NCI-H1436 treated with DMSO at 0.1 percent for 48 hours (cell line): ENCODE results near the gene KCTD14.
"Not testable (repeated sequence)": the region's sequence is repeated elsewhere in the genome, so short reads cannot be mapped to it uniquely, and the experiment has no call there.

Source experiments
- DNase-seq: peaks from one replicate; lab custom pipeline; 2025; lab: John Stamatoyannopoulos, UW

KCTD14 gene

GRCh38 chr11:78023426-78023825 is 350 bp upstream of the KCTD14 start:
- no peak for DNase-seq

GRCh38 chr11:78021611-78022010 is 1.5 kb downstream of the KCTD14 start:
- no peak for DNase-seq

- DNase-seq: no peak
Measured at GRCh38 chr11:78020246-78020645, 2.8 kb downstream of the KCTD14 start.

- no peak for DNase-seq
Measured at GRCh38 chr11:78019808-78020207, 3.3 kb downstream of the KCTD14 start.

- no peak for DNase-seq
Measured at GRCh38 chr11:78015878-78016277, 7.2 kb downstream of the KCTD14 start.

- DNase-seq: not testable (repeated sequence)
Measured at GRCh38 chr11:78014937-78015520, 8.0 kb downstream of the KCTD14 start.

- no peak for DNase-seq
Measured at GRCh38 chr11:78011301-78011700, 11.8 kb downstream of the KCTD14 start.

GRCh38 chr11:78010755-78011154 is 12.3 kb downstream of the KCTD14 start:
- no peak for DNase-seq

GRCh38 chr11:78010304-78010703 is 12.8 kb downstream of the KCTD14 start:
- DNase-seq: no peak

- DNase-seq: no peak
Measured at GRCh38 chr11:78009062-78009461, 14.0 kb downstream of the KCTD14 start.

- DNase-seq: peak; percentile 54
Measured at GRCh38 chr11:78000193-78000592, 22.9 kb downstream of the KCTD14 start.

- no peak for DNase-seq
Measured at GRCh38 chr11:77999446-78000030, 23.5 kb downstream of the KCTD14 start.

- DNase-seq: peak; percentile 98
Measured at GRCh38 chr11:77994434-77995362, 28.4 kb downstream of the KCTD14 start, which contains the start of gene INTS4. INTS4 (minus strand) TSS chr11:77994668; CDS start chr11:77994643, 25 bp downstream.

- no peak for DNase-seq
Measured at GRCh38 chr11:77993902-77994301, 29.2 kb downstream of the KCTD14 start.

- no peak for DNase-seq
Measured at GRCh38 chr11:77990981-77991380, 32.1 kb downstream of the KCTD14 start.

GRCh38 chr11:77986456-77986855 is 36.6 kb downstream of the KCTD14 start:
- DNase-seq: not testable (repeated sequence)

GRCh38 chr11:77981346-77981947 is 41.6 kb downstream of the KCTD14 start:
- DNase-seq: no peak

- no peak for DNase-seq
Measured at GRCh38 chr11:77968337-77968736, 54.7 kb downstream of the KCTD14 start.

- no peak for DNase-seq
Measured at GRCh38 chr11:77967753-77968152, 55.3 kb downstream of the KCTD14 start.

GRCh38 chr11:77967121-77967520 is 56.0 kb downstream of the KCTD14 start:
- no peak for DNase-seq

GRCh38 chr11:77966338-77966737 is 56.7 kb downstream of the KCTD14 start:
- no peak for DNase-seq
